ENCODE results near the gene EFNA3.

Gene EFNA3

DNA sequence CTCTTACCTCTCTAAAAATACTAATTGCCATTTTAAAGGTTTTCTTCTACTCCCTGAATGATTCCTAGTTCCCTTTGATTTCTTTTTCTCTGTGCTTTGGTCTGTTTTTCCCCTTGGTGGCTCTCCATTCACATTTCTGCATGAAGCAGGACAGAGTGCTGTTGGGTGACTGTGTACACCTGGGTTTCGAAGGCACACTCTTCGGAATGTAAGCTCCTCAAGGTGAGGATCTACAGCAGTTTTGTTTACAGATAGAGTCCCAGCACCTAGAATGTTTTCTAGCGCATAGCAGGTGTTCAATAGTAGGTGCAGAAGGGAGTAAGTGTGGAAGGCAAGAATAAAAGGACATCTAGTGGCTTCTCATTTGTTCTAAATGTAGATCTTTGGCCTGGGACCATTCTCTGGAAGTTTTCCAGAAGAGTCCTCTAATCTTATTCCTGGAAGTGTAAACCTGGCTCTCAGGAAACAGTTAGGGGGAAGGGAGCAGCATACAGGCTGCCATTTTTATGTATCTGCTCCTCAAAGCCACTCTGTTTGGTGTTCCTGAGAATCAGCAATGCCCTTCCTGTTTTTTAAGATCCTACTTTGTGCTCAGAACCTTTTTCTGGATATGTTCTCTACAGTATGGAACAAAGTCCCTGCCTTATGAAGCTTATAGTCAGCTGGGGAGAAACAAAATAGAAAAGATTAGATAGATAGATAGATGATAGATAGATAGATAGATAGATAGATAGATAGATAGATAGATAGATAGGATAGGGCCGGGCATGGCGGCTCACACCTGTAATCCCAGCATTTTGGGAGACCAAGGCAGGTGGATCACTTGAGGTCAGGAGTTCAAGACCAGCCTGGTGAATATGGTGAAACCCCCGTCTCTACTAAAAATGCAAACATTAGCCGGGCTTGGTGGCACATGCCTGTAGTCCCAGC, 26.2 kb downstream of the EFNA3 start:
- no peak for DNase-seq (ENCODE audit: insufficient read length, low spot score)
- no peak for FAIRE-seq
- no peak for TF ChIP-seq CTCF (IDR thresholded peaks at IDR 0.05; ENCODE audit: insufficient read depth, missing control alignments)

DNA sequence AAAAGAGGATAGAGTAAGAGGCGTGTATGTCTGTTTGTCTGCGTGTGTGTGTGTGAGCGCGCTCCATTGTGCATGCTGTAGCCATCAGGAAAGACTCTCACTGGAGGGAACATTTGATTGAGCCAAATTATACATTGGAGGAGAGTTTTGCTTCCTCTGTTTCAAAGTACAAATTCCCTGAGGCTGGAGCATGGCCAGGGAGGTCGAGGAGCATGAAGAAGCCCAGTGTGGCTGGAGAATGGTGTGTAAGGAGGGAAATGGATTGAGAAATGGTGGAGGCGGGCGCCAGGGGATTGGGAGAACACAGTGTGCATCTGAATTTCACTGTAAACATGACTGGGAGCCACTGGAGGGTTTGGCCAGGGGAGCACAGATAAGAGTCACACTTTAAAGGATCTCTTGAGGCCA, 27.0 kb downstream of the EFNA3 start:
- TF ChIP-seq CTCF (IDR thresholded peaks at IDR 0.05; ENCODE audit: insufficient read depth, missing control alignments) = no peak
- FAIRE-seq (no peak), DNase-seq (ENCODE audit: insufficient read length, low spot score) (no peak)

GRCh38 chr1:155106862-155107261, 28.2 kb downstream of the EFNA3 start:
- DNase-seq (ENCODE audit: insufficient read length, low spot score) = no peak
- no peak for FAIRE-seq

DNA sequence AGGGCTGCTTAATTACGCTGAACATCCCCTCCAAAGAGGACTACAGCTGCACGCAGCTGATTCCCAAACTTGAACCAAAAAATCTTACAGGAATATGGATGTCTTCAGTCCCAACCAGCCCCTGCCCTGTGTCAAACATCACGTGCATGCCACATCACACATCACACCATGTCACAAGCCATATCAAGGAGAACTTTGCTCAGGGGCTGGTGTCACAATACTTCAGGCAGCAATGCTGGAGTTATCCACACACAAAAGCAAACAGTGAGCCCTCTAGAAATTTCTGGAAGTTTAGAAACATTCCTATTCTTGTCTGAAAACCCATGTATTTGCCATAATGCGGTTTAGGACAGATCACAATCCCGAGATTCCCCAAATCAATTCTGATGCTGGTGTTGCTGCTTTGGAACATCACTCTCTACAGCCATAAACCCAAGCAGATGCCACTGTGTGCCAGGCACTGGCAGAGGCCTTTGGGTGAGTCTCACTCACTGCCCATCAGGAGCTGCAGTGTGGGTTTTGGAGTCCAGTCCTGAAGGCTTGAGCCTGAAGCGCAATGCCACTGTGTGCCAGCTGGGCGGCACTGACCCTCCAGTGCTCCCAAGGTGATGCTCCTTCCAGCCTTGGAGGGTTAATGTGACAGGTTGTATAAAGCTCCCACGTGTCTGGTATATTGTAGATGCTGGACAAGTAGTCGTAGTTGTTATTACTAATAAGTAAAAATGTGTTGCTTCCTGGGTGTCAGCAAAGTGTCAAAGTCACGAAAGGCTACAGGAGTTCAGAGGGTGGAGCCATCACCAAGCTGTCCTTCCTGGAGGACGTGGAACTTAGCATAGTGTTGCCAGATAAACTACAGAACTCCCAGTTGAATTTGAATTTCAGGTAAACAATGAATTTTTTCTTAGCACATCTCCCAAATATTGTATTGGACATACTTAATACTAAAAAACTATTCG, 28.9 kb downstream of the EFNA3 start:
- no peak for TF ChIP-seq CTCF (IDR thresholded peaks at IDR 0.05; ENCODE audit: insufficient read depth, missing control alignments)
- FAIRE-seq (no peak), DNase-seq (ENCODE audit: insufficient read length, low spot score) (no peak)

More at GRCh38 chr1:155106862-155107261, 28.2 kb downstream of the EFNA3 start:
- no peak for TF ChIP-seq CTCF (IDR thresholded peaks at IDR 0.05; ENCODE audit: insufficient read depth, missing control alignments)

DNA sequence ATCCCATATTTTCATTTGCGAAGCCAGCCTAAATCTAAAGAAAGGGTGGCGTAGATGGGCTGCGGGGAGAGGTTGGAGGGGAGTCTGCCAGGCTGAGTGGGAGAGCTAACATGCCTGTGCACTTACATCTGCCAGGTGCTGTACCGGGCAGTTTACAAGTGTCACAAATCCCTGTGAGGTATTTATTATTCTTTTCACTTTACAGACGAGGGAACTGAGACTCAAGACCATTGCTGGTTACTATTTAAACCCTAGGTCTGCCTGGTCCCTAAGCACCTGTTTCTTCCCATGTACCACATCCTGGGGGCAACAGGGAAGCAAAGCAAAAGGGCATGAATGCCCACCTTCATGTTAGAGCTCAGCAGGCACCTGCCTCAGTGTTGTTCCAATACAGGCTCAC, 29.7 kb downstream of the EFNA3 start:
- TF ChIP-seq CTCF (IDR thresholded peaks at IDR 0.05; ENCODE audit: insufficient read depth, missing control alignments) = no peak
- FAIRE-seq (no peak), DNase-seq (ENCODE audit: insufficient read length, low spot score) (no peak)

DNA sequence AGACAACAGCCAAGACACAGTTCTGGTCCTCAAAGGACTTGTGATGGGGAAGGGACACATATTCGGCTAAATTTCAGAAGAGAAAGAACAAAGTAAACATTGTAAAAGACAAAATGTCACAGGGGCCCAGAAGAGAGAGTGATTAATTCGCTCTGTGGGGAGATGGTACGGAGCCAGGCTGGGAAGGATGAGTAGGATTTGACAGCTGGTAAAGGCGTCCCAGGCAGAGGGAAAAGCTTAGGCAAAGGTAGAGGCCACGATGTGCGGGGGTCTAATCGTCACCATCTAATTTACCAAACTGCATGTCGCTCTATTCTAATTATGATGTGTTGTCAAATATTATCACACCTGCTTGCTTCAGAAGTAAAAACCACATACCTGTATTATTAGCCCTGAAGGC, 31.7 kb downstream of the EFNA3 start:
- TF ChIP-seq CTCF (IDR thresholded peaks at IDR 0.05; ENCODE audit: insufficient read depth, missing control alignments) = no peak
- peak; percentile 61 for FAIRE-seq
- DNase-seq (ENCODE audit: insufficient read length, low spot score) = no peak

Measured in D721Med (cell line).